H9 (cell line): Measurements from ENCODE around the gene KCNMB1. TPM values are rescaled to one million over a fixed set of nuclear protein-coding genes. Genes with fewer than 3 reads are reported as not detected.

Experiments used
- DNase-seq: peaks from one replicate; pipeline ENCODE4 v3.0.0-alpha.2; 2017
- H2AFZ ChIP-seq: one replicate; pipeline ENCODE4 v1.6.1; 2013; ENCODE audit warnings: mild to moderate bottlenecking, low read length, control low read depth, moderate library complexity
- H2AK5ac ChIP-seq: 2 replicates; pipeline ENCODE4 v1.6.1; 2013; ENCODE audit warnings: low read length, control low read depth, mixed read lengths; ENCODE audit not compliant: insufficient read length
- H2BK120ac ChIP-seq: one replicate; pipeline ENCODE4 v1.6.1; 2013; ENCODE audit warnings: low read depth, mild to moderate bottlenecking, low read length, control low read depth, inconsistent platforms; ENCODE audit not compliant: poor library complexity, severe bottlenecking
- H2BK12ac ChIP-seq: 2 replicates; pipeline ENCODE4 v1.6.1; 2013; ENCODE audit warnings: low read length, control low read depth, mixed read lengths, low read depth; ENCODE audit not compliant: insufficient read length
- H2BK15ac ChIP-seq: 2 replicates; pipeline ENCODE4 v1.6.1; 2013; ENCODE audit warnings: low read depth, low read length, control low read depth
- H2BK20ac ChIP-seq: one replicate; pipeline ENCODE4 v1.6.1; 2013; ENCODE audit warnings: low read depth, mild to moderate bottlenecking, low read length, control low read depth, inconsistent platforms; ENCODE audit not compliant: poor library complexity, severe bottlenecking
- H2BK5ac ChIP-seq: 2 replicates; pipeline ENCODE4 v1.6.1; 2013; ENCODE audit warnings: low read length, control low read depth, mixed read lengths; ENCODE audit not compliant: insufficient read length
- H3K14ac ChIP-seq: 2 replicates; pipeline ENCODE4 v1.6.1; 2013; ENCODE audit warnings: low read length, control low read depth; ENCODE audit not compliant: insufficient read depth
- H3K18ac ChIP-seq: 2 replicates; pipeline ENCODE4 v1.6.1; 2013; ENCODE audit warnings: low read depth, mild to moderate bottlenecking, mixed read lengths, low read length, control low read depth; ENCODE audit not compliant: insufficient read length
- H3K23ac ChIP-seq: 2 replicates; pipeline ENCODE4 v1.6.1; 2013; ENCODE audit warnings: low read length, control low read depth, mixed read lengths, low read depth; ENCODE audit not compliant: insufficient read length
- H3K23me2 ChIP-seq: 2 replicates; pipeline ENCODE4 v1.6.1; 2013; ENCODE audit warnings: low read depth, mild to moderate bottlenecking, mixed read lengths, low read length, control low read depth; ENCODE audit not compliant: insufficient read length, poor library complexity, severe bottlenecking
- H3K27ac ChIP-seq: 2 replicates; pipeline ENCODE4 v1.5.1; 2013; ENCODE audit warnings: low read length, control low read depth, mixed read lengths, low read depth; ENCODE audit not compliant: insufficient read length
- H3K27me3 ChIP-seq: 2 replicates; pipeline ENCODE4 v1.6.1; 2013; ENCODE audit warnings: low read length, control low read depth, inconsistent platforms; ENCODE audit not compliant: insufficient read depth
- H3K4ac ChIP-seq: 2 replicates; pipeline ENCODE4 v1.6.1; 2013; ENCODE audit warnings: low read depth, mild to moderate bottlenecking, control low read depth, inconsistent platforms, low read length, moderate library complexity
- H3K4me1 ChIP-seq: 2 replicates; pipeline ENCODE4 v1.6.1; 2013; ENCODE audit warnings: low read length, control low read depth, inconsistent platforms; ENCODE audit not compliant: insufficient read depth
- H3K4me2 ChIP-seq: 2 replicates; pipeline ENCODE4 v1.6.1; 2013; ENCODE audit warnings: low read length, control low read depth, mixed read lengths; ENCODE audit not compliant: insufficient read length, insufficient read depth
- H3K56ac ChIP-seq: 2 replicates; pipeline ENCODE4 v1.6.1; 2013; ENCODE audit warnings: low read depth, mild to moderate bottlenecking, mixed read lengths, low read length, control low read depth; ENCODE audit not compliant: insufficient read length
- H3K79me1 ChIP-seq: 2 replicates; pipeline ENCODE4 v1.6.1; 2013; ENCODE audit warnings: low read depth, mild to moderate bottlenecking, moderate library complexity, low read length, control low read depth, inconsistent platforms; ENCODE audit not compliant: insufficient read depth, poor library complexity, severe bottlenecking
- H3K79me2 ChIP-seq: 2 replicates; pipeline ENCODE4 v1.6.1; 2013; ENCODE audit warnings: low read length, control low read depth, inconsistent platforms; ENCODE audit not compliant: insufficient read depth
- H3K9ac ChIP-seq: 2 replicates; pipeline ENCODE4 v1.6.1; 2013; ENCODE audit warnings: low read length, control low read depth, mixed read lengths; ENCODE audit not compliant: insufficient read length; ENCODE audit errors: extremely low read depth
- H3K9me3 ChIP-seq: one replicate; pipeline ENCODE4 v1.6.1; 2013; ENCODE audit warnings: low read depth, low read length, inconsistent platforms; ENCODE audit not compliant: control insufficient read depth
- H3T11ph ChIP-seq: one replicate; pipeline ENCODE4 v1.6.1; 2013; ENCODE audit warnings: mild to moderate bottlenecking, low read length, control low read depth, inconsistent platforms
- H4K20me1 ChIP-seq: one replicate; pipeline ENCODE4 v1.6.1; 2013; ENCODE audit not compliant: control insufficient read depth, insufficient read length, insufficient read depth
- H4K5ac ChIP-seq: 2 replicates; pipeline ENCODE4 v1.6.1; 2013; ENCODE audit warnings: low read depth, mild to moderate bottlenecking, mixed read lengths, low read length, control low read depth; ENCODE audit not compliant: insufficient read length
- H4K8ac ChIP-seq: replicated peaks from 2 replicates; pipeline ENCODE4 v1.6.1; 2013; ENCODE audit warnings: low read length, control low read depth, mixed read lengths, low read depth; ENCODE audit not compliant: insufficient read length
- H4K91ac ChIP-seq: 2 replicates; pipeline ENCODE4 v1.6.1; 2013; ENCODE audit warnings: low read depth, mild to moderate bottlenecking, moderate library complexity, mixed read lengths, low read length, control low read depth; ENCODE audit not compliant: insufficient read length
- H3K27ac Mint-ChIP-seq, 3 experiments: 2 replicates in 2 of 3; 3 replicates in 1 of 3; pipeline ENCODE4 v1.8.0; 2020 to 2021; ENCODE audit warnings: mixed read lengths in 3 of 3, mild to moderate bottlenecking in 1 of 3, moderate library complexity in 1 of 3
- H3K27me3 Mint-ChIP-seq: 2 replicates; pipeline ENCODE4 v1.8.0; 2021; ENCODE audit warnings: low read depth, mild to moderate bottlenecking, moderate library complexity, mixed read lengths
- H3K36me3 Mint-ChIP-seq, 3 experiments: 2 replicates in 2 of 3; 3 replicates in 1 of 3; pipeline ENCODE4 v1.8.0; 2020 to 2021; ENCODE audit warnings: low read depth in 3 of 3, mixed read lengths in 3 of 3; ENCODE audit not compliant: insufficient read depth in 1 of 3
- H3K4me1 Mint-ChIP-seq, 2 experiments: 2 replicates each; pipeline ENCODE4 v1.8.0; 2020; ENCODE audit warnings: mixed read lengths in 2 of 2
- H3K4me3 Mint-ChIP-seq, 2 experiments: 2 replicates in 1 of 2; 3 replicates in 1 of 2; pipeline ENCODE4 v1.8.0; 2020 to 2021; ENCODE audit warnings: mild to moderate bottlenecking in 2 of 2, mixed read lengths in 2 of 2, moderate library complexity in 1 of 2
- H3K9me3 Mint-ChIP-seq, 2 experiments: 2 replicates in 1 of 2; 3 replicates in 1 of 2; pipeline ENCODE4 v1.8.0; 2020; ENCODE audit warnings: mild to moderate bottlenecking in 2 of 2, mixed read lengths in 2 of 2, moderate library complexity in 1 of 2
- WGBS: extraction: QIAGEN DNeasy Blood & Tissue Kit; methylation state at CpG from one replicate; pipeline ENCODE4 v1.1.7; 2013; ENCODE audit warnings: missing lambda C conversion rate, low lambda C conversion rate, mixed read lengths; ENCODE audit not compliant: insufficient read length; ENCODE audit errors: extremely low coverage; 5-methylcytosine and 5-hydroxymethylcytosine counted together
- total RNA-seq: library from RNA; stranded (reverse); gene quantifications from 2 replicates; pipeline ENCODE4 v1.2.1, GENCODE V29; 2021
- TF ChIP-seq, protein P1 (sequence below): fragments of 200-600 bp; sonication (generic); conservative IDR thresholded peaks from 3 replicates; pipeline ENCODE4 v1.8.0; 2021; ENCODE audit warnings: antibody characterized with exemption, mild to moderate bottlenecking

KCNMB1 gene
- total RNA-seq, 1 experiment from 2014 or later: 0.28 TPM

DNA sequence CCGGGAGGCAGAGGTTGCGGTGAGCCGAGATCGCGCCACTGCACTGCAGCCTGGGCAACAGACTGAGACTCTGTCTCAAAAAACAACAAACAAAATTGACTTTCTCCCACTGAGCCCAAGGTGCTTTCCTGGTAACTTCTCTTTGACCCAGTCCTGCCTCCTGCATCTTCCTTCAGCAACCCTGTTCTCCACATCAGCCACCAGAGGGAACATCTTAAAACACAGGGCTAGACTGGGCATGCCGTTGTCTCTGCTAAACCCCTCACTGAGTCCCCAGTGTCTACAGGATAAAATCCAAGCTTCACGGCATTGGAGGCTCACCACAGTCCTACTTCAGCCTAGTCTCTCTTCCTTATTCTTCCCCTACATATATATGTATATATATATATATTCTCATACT is 39.8 kb upstream of the KCNMB1 start:
- Mint-ChIP-seq H3K4me1 (peaks cover 12 to 17% of the 10 kb centered on the region in 2 experiments), H3K9me3 (peaks cover 3 to 7% of the 10 kb centered on the region in 2 experiments; a peak in 3 of 5 replicates), H3K4me3 (no peak overlapping the region), H3K27me3 (no peaks in the 10 kb centered on the region; the same call in none of the 2 replicates), H3K36me3 (peaks cover 0 to 6% (median 0%) of the 10 kb centered on the region in 3 experiments; a peak in 2 of 7 replicates), H3K27ac (peak overlapping the region in 1 of 3 experiments; percentile 34; a peak in 1 of 7 replicates)
- Histone ChIP-seq H4K20me1 (no peaks in the 10 kb centered on the region), H4K8ac (no peak overlapping the region), H3K4me1 (0 out of 2 replicates have a peak, but pooled peaks cover 2% of the 10 kb centered on the region), H2BK15ac (no peak overlapping the region), H2BK20ac (no peak overlapping the region), H4K5ac (no peak overlapping the region), H3K23me2 (no peaks in the 10 kb centered on the region), H2AFZ (no peak overlapping the region), H3K4ac (no peak overlapping the region), H3K79me1 (no peaks in the 10 kb centered on the region), H3K18ac (no peak overlapping the region), H2AK5ac (no peak overlapping the region), H3K9me3 (no peaks in the 10 kb centered on the region), H2BK5ac (no peak overlapping the region), H3K27me3 (no peaks in the 10 kb centered on the region), H3K79me2 (no peaks in the 10 kb centered on the region), H2BK120ac (no peak overlapping the region), H3K27ac (no peak overlapping the region), H3K9ac (no peak overlapping the region), H3K23ac (no peak overlapping the region), H3K4me2 (no peak overlapping the region), H3K56ac (no peak overlapping the region), H3T11ph (no peak overlapping the region), H3K14ac (no peak overlapping the region), H4K91ac (no peak overlapping the region), H2BK12ac (no peak overlapping the region)
- peak; percentile 52 for DNase-seq
- no CpG with 5 or more reads among the region's 7 CpGs for WGBS
- TF ChIP-seq, protein P1, sequence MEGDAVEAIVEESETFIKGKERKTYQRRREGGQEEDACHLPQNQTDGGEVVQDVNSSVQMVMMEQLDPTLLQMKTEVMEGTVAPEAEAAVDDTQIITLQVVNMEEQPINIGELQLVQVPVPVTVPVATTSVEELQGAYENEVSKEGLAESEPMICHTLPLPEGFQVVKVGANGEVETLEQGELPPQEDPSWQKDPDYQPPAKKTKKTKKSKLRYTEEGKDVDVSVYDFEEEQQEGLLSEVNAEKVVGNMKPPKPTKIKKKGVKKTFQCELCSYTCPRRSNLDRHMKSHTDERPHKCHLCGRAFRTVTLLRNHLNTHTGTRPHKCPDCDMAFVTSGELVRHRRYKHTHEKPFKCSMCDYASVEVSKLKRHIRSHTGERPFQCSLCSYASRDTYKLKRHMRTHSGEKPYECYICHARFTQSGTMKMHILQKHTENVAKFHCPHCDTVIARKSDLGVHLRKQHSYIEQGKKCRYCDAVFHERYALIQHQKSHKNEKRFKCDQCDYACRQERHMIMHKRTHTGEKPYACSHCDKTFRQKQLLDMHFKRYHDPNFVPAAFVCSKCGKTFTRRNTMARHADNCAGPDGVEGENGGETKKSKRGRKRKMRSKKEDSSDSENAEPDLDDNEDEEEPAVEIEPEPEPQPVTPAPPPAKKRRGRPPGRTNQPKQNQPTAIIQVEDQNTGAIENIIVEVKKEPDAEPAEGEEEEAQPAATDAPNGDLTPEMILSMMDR: peak; percentile 56; the same call in 2 of the 3 replicates
